H1 (cell line): Measurements from ENCODE around the gene HSD17B2. TPM values are rescaled to one million over a fixed set of nuclear protein-coding genes. Genes with fewer than 3 reads are reported as not detected.

Source experiments
- BACH1 ChIP-seq: IDR thresholded peaks from 2 replicates; pipeline ENCODE4 v1.6.1; 2012; ENCODE audit warnings: low read length, improper control_type of control experiment
- CHD2 ChIP-seq: IDR thresholded peaks from 2 replicates; pipeline ENCODE4 v1.6.1; 2012; ENCODE audit warnings: low read length, improper control_type of control experiment
- JUND ChIP-seq: IDR thresholded peaks from 2 replicates; pipeline ENCODE4 v1.6.1; 2011; ENCODE audit warnings: mild to moderate bottlenecking, improper control_type of control experiment, low read length
- RXRA ChIP-seq: IDR thresholded peaks from 2 replicates; pipeline ENCODE4 v1.6.1; 2011; ENCODE audit warnings: low read depth, mild to moderate bottlenecking, low read length, moderate library complexity; ENCODE audit not compliant: insufficient read depth
- SRF ChIP-seq: IDR thresholded peaks from 2 replicates; pipeline ENCODE4 v1.6.1; 2011; ENCODE audit warnings: mild to moderate bottlenecking, low read depth, low read length, moderate library complexity
- TAF1 ChIP-seq: IDR thresholded peaks from 2 replicates; pipeline ENCODE4 v1.6.1; 2011; ENCODE audit warnings: mild to moderate bottlenecking, low read depth, low read length
- TCF12 ChIP-seq: IDR thresholded peaks from 2 replicates; pipeline ENCODE4 v1.6.1; 2011; ENCODE audit warnings: low read depth, mild to moderate bottlenecking, low read length
- polyA plus RNA-seq, 7 experiments: library from polyadenylated mRNA; depleted of rRNA in 3 of 7; stranded (reverse) in 5 of 7; unstranded in 2 of 7; fragments of >200 nt in 5 of 7; fragments of 200-250 nt in 2 of 7; gene quantifications; 1 replicate in 5 of 7; 2 replicates in 1 of 7; 4 replicates in 1 of 7; pipeline versions ENCODE4 v1.2.1 to v1.2.3, GENCODE V29; 2011 to 2013; ENCODE audit warnings: missing spikeins in 2 of 7, mixed read lengths in 2 of 7
- total RNA-seq: library from RNA; stranded (reverse); fragmentation: NEBNext Ultra II Directional; extraction: Animal tissue kit (Norgen Biotek cat#: 25700); gene quantifications from 2 replicates; pipeline ENCODE4 v1.2.1, GENCODE V29; 2021
- TF ChIP-seq, protein P1 (sequence below): fragments of 300-600 bp; sonication (generic); IDR thresholded peaks from 2 replicates; pipeline ENCODE4 v1.7.1; 2012; ENCODE audit warnings: low read length, moderate library complexity, mild to moderate bottlenecking, inconsistent platforms; ENCODE audit not compliant: insufficient replicate concordance

HSD17B2 gene
- total and polyA plus RNA-seq, 2 of the 8 experiments (the other 6 are each of a cell fraction or from before 2014, with no cell fraction given) = not detected

DNA sequence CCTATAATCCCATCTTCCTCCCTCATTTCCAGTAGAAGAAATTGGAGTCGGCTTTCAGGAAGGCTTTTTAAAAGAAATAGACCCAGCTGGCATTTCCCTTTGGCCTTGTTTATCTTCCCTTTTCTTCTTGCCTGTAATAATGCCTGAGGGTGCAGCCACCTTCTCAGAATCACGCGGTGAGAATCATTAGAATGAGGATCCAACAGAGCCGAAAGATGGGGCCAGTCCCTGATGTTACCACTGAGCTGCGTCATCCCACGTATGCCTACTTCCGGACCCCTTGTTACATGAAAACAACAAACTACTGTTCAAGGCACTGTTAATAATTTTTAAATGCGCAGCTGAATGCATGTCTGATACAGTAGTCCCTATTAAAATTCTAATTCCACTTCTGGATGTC lies 47.9 kb upstream of the HSD17B2 start (continued):
- TF ChIP-seq, protein P1, sequence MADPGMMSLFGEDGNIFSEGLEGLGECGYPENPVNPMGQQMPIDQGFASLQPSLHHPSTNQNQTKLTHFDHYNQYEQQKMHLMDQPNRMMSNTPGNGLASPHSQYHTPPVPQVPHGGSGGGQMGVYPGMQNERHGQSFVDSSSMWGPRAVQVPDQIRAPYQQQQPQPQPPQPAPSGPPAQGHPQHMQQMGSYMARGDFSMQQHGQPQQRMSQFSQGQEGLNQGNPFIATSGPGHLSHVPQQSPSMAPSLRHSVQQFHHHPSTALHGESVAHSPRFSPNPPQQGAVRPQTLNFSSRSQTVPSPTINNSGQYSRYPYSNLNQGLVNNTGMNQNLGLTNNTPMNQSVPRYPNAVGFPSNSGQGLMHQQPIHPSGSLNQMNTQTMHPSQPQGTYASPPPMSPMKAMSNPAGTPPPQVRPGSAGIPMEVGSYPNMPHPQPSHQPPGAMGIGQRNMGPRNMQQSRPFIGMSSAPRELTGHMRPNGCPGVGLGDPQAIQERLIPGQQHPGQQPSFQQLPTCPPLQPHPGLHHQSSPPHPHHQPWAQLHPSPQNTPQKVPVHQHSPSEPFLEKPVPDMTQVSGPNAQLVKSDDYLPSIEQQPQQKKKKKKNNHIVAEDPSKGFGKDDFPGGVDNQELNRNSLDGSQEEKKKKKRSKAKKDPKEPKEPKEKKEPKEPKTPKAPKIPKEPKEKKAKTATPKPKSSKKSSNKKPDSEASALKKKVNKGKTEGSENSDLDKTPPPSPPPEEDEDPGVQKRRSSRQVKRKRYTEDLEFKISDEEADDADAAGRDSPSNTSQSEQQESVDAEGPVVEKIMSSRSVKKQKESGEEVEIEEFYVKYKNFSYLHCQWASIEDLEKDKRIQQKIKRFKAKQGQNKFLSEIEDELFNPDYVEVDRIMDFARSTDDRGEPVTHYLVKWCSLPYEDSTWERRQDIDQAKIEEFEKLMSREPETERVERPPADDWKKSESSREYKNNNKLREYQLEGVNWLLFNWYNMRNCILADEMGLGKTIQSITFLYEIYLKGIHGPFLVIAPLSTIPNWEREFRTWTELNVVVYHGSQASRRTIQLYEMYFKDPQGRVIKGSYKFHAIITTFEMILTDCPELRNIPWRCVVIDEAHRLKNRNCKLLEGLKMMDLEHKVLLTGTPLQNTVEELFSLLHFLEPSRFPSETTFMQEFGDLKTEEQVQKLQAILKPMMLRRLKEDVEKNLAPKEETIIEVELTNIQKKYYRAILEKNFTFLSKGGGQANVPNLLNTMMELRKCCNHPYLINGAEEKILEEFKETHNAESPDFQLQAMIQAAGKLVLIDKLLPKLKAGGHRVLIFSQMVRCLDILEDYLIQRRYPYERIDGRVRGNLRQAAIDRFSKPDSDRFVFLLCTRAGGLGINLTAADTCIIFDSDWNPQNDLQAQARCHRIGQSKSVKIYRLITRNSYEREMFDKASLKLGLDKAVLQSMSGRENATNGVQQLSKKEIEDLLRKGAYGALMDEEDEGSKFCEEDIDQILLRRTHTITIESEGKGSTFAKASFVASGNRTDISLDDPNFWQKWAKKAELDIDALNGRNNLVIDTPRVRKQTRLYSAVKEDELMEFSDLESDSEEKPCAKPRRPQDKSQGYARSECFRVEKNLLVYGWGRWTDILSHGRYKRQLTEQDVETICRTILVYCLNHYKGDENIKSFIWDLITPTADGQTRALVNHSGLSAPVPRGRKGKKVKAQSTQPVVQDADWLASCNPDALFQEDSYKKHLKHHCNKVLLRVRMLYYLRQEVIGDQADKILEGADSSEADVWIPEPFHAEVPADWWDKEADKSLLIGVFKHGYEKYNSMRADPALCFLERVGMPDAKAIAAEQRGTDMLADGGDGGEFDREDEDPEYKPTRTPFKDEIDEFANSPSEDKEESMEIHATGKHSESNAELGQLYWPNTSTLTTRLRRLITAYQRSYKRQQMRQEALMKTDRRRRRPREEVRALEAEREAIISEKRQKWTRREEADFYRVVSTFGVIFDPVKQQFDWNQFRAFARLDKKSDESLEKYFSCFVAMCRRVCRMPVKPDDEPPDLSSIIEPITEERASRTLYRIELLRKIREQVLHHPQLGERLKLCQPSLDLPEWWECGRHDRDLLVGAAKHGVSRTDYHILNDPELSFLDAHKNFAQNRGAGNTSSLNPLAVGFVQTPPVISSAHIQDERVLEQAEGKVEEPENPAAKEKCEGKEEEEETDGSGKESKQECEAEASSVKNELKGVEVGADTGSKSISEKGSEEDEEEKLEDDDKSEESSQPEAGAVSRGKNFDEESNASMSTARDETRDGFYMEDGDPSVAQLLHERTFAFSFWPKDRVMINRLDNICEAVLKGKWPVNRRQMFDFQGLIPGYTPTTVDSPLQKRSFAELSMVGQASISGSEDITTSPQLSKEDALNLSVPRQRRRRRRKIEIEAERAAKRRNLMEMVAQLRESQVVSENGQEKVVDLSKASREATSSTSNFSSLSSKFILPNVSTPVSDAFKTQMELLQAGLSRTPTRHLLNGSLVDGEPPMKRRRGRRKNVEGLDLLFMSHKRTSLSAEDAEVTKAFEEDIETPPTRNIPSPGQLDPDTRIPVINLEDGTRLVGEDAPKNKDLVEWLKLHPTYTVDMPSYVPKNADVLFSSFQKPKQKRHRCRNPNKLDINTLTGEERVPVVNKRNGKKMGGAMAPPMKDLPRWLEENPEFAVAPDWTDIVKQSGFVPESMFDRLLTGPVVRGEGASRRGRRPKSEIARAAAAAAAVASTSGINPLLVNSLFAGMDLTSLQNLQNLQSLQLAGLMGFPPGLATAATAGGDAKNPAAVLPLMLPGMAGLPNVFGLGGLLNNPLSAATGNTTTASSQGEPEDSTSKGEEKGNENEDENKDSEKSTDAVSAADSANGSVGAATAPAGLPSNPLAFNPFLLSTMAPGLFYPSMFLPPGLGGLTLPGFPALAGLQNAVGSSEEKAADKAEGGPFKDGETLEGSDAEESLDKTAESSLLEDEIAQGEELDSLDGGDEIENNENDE = no peak
- TF ChIP-seq BACH1 (no peak), RXRA (no peak), JUND (no peak), SRF (no peak), CHD2 (no peak), TAF1 (no peak), TCF12 (no peak)
